ENCODE measurements around the gene FLNB. TPM values are rescaled to one million over a fixed set of nuclear protein-coding genes. Genes with fewer than 3 reads are reported as not detected.

Gene FLNB
- total RNA-seq, 2 donors from 2014 or later: 246 to 362 TPM

GRCh38 chr3:57960174-57960505 lies 48.1 kb upstream of the FLNB start:
- DNase-seq: no peak
- H3K4me3 ChIP-seq: no peak overlapping the region
- no peak for TF ChIP-seq CTCF (IDR thresholded peaks at IDR 0.05)
- peak overlapping the region; percentile 27 to 75 for H3K9ac ChIP-seq (ENCODE audit: low read depth in 2 of 2, low read length in 2 of 2)
- H3K9me3 ChIP-seq: no peaks in the 10 kb centered on the region
- intact Hi-C loops (cut with DNase I): loop anchor here (10.0 kb wide), 1 partner anchor 215 kb away; no protein-coding TSS in a partner anchor
- no peaks in the 10 kb centered on the region for H3K27me3 ChIP-seq
- peaks cover 20% of the 10 kb centered on the region for H3K4me1 ChIP-seq
- H3K36me3 ChIP-seq: no peaks in the 10 kb centered on the region
- H3K27ac ChIP-seq: peak overlapping the region; percentile 75

GRCh38 chr3:57961177-57961827 lies 46.9 kb upstream of the FLNB start:
- H3K4me3 ChIP-seq: no peak overlapping the region
- H3K9me3 ChIP-seq: no peaks in the 10 kb centered on the region
- H3K9ac ChIP-seq (ENCODE audit: low read depth in 2 of 2, low read length in 2 of 2): peak overlapping the region in 1 of 2 donors; percentile 38
- intact Hi-C loops (cut with DNase I): loop anchor here (10.0 kb wide), 1 partner anchor 213 kb away; no protein-coding TSS in a partner anchor
- DNase-seq: no peak
- peaks cover 20% of the 10 kb centered on the region for H3K4me1 ChIP-seq
- no peaks in the 10 kb centered on the region for H3K27me3 ChIP-seq
- H3K36me3 ChIP-seq: no peaks in the 10 kb centered on the region
- TF ChIP-seq CTCF (IDR thresholded peaks at IDR 0.05): no peak
- H3K27ac ChIP-seq: peak overlapping the region; percentile 75

GRCh38 chr3:57961828-57962447 lies 46.3 kb upstream of the FLNB start:
- no peak for DNase-seq
- Histone ChIP-seq H3K36me3 (no peaks in the 10 kb centered on the region), H3K27me3 (no peaks in the 10 kb centered on the region), H3K4me1 (peaks cover 20% of the 10 kb centered on the region), H3K4me3 (no peak overlapping the region), H3K9ac (ENCODE audit: low read depth in 2 of 2, low read length in 2 of 2) (peak overlapping the region in 1 of 2 donors; percentile 38), H3K9me3 (no peaks in the 10 kb centered on the region), H3K27ac (peak overlapping the region; percentile 75)
- intact Hi-C loops (cut with DNase I): loop anchor here (10.0 kb wide), 1 partner anchor 213 kb away; no protein-coding TSS in a partner anchor
- TF ChIP-seq CTCF (IDR thresholded peaks at IDR 0.05): peak; percentile 34

GRCh38 chr3:57962448-57962834 lies 45.8 kb upstream of the FLNB start:
- TF ChIP-seq CTCF (IDR thresholded peaks at IDR 0.05): no peak

GRCh38 chr3:57963811-57964346 lies 44.3 kb upstream of the FLNB start:
- intact Hi-C loops (cut with DNase I): loop anchor here (10.0 kb wide), 1 partner anchor 211 kb away; no protein-coding TSS in a partner anchor
- DNase-seq: no peak
- Histone ChIP-seq H3K36me3 (no peaks in the 10 kb centered on the region), H3K27me3 (no peaks in the 10 kb centered on the region), H3K9me3 (no peaks in the 10 kb centered on the region), H3K4me3 (no peak overlapping the region), H3K4me1 (peaks cover 17% of the 10 kb centered on the region), H3K9ac (ENCODE audit: low read depth in 2 of 2, low read length in 2 of 2) (no peak overlapping the region), H3K27ac (no peak overlapping the region)
- no peak for TF ChIP-seq CTCF (IDR thresholded peaks at IDR 0.05)

More at GRCh38 chr3:57962448-57962834, 45.8 kb upstream of the FLNB start:
- Histone ChIP-seq H3K27me3 (no peaks in the 10 kb centered on the region), H3K9me3 (no peaks in the 10 kb centered on the region), H3K4me3 (no peak overlapping the region), H3K36me3 (no peaks in the 10 kb centered on the region), H3K27ac (peak overlapping the region; percentile 75), H3K9ac (ENCODE audit: low read depth in 2 of 2, low read length in 2 of 2) (peak overlapping the region in 1 of 2 donors; percentile 38), H3K4me1 (peaks cover 20% of the 10 kb centered on the region)
- intact Hi-C loops (cut with DNase I): loop anchor here (10.0 kb wide), 1 partner anchor 212 kb away; no protein-coding TSS in a partner anchor
- no peak for DNase-seq
